Neural cell (in vitro differentiated cells): ENCODE data around the gene MRPL23. TPM values are rescaled to one million over a fixed set of nuclear protein-coding genes. Genes with fewer than 3 reads are reported as not detected.

Experiments
- H2AFZ ChIP-seq: fragments of 200-600, 300-800 bp; sonication (generic), shearing (Covaris generic); 2 replicates; pipeline ENCODE4 v1.6.0; 2014; ENCODE audit warnings: low read depth, mild to moderate bottlenecking, antibody characterized with exemption, low read length, moderate library complexity
- H3F3A ChIP-seq: fragments of 200-600 bp; shearing (Covaris generic); 2 replicates; pipeline ENCODE4 v1.6.1; 2016; ENCODE audit warnings: mild to moderate bottlenecking, moderate library complexity, mixed read lengths, antibody characterized with exemption, low read length; ENCODE audit not compliant: insufficient read depth, poor library complexity, severe bottlenecking
- H3K27ac ChIP-seq: fragments of 200-600, 300-800 bp; sonication (generic), shearing (Covaris generic); 2 replicates; pipeline ENCODE4 v1.5.1; 2014; ENCODE audit warnings: mild to moderate bottlenecking, low read length, moderate library complexity
- H3K27me3 ChIP-seq: fragments of 300-800, 200-600 bp; sonication (generic), shearing (Covaris generic); 2 replicates; pipeline ENCODE4 v1.6.0; 2014; ENCODE audit warnings: mild to moderate bottlenecking, low read depth, low read length, moderate library complexity; ENCODE audit not compliant: insufficient read depth
- H3K36me3 ChIP-seq: fragments of 300-800, 200-600 bp; sonication (generic), shearing (Covaris generic); 2 replicates; pipeline ENCODE4 v1.5.1; 2014; ENCODE audit warnings: mild to moderate bottlenecking, antibody characterized with exemption, low read length, moderate library complexity; ENCODE audit not compliant: insufficient read depth
- H3K4me2 ChIP-seq: fragments of 300-800, 200-600 bp; sonication (generic), shearing (Covaris generic); 2 replicates; pipeline ENCODE4 v1.6.0; 2014; ENCODE audit warnings: mild to moderate bottlenecking, low read length
- H3K4me3 ChIP-seq: fragments of 300-800, 200-600 bp; sonication (generic), shearing (Covaris generic); 2 replicates; pipeline ENCODE4 v1.5.1; 2014; ENCODE audit warnings: mild to moderate bottlenecking, low read length, moderate library complexity
- H3K79me2 ChIP-seq: fragments of 200-600 bp; shearing (Covaris generic); replicated peaks from 2 replicates; pipeline ENCODE4 v1.6.0; 2014; ENCODE audit warnings: mild to moderate bottlenecking, low read length, moderate library complexity; ENCODE audit not compliant: insufficient read depth
- H3K9ac ChIP-seq: fragments of 300-800, 200-600 bp; sonication (generic), shearing (Covaris generic); 2 replicates; pipeline ENCODE4 v1.6.1; 2016; ENCODE audit warnings: mild to moderate bottlenecking, low read length, mixed read lengths
- H3K9me2 ChIP-seq: fragments of 200-600 bp; shearing (Covaris generic); 2 replicates; pipeline ENCODE4 v1.6.1; 2016; ENCODE audit warnings: mild to moderate bottlenecking, low read length, mixed read lengths; ENCODE audit not compliant: insufficient read depth
- H3K9me3 ChIP-seq: fragments of 200-600, 300-800 bp; sonication (generic), shearing (Covaris generic); 2 replicates; pipeline ENCODE4 v1.6.1; 2016; ENCODE audit warnings: mild to moderate bottlenecking, mixed run types, low read length, moderate library complexity, mixed read lengths
- H4K20me1 ChIP-seq: fragments of 200-600 bp; shearing (Covaris generic); 2 replicates; pipeline ENCODE4 v1.6.1; 2016; ENCODE audit warnings: mild to moderate bottlenecking, mixed run types; ENCODE audit not compliant: insufficient read depth
- CTCF ChIP-seq: fragments of 450-650 bp; IDR thresholded peaks from 2 replicates; pipeline ENCODE4 v1.5.1; 2014; ENCODE audit warnings: antibody characterized with exemption, mild to moderate bottlenecking, moderate library complexity; ENCODE audit not compliant: poor library complexity, severe bottlenecking
- EP300 ChIP-seq: fragments of 450-650 bp; conservative IDR thresholded peaks from 2 replicates; pipeline ENCODE4 v1.6.1; 2014; ENCODE audit warnings: antibody characterized with exemption, mild to moderate bottlenecking, moderate library complexity; ENCODE audit not compliant: poor library complexity, severe bottlenecking
- EZH2 ChIP-seq: fragments of 200-600, 300-800 bp; shearing (Covaris generic), sonication (generic); IDR thresholded peaks from 2 replicates; pipeline ENCODE4 v1.6.1; 2014; ENCODE audit warnings: antibody characterized with exemption, low read length, borderline replicate concordance, mild to moderate bottlenecking; ENCODE audit not compliant: insufficient read depth, poor library complexity, severe bottlenecking
- MXI1 ChIP-seq: fragments of 450-650 bp; conservative IDR thresholded peaks from 2 replicates; pipeline ENCODE4 v1.6.1; 2014; ENCODE audit warnings: antibody characterized with exemption, mild to moderate bottlenecking; ENCODE audit not compliant: poor library complexity, severe bottlenecking
- POLR2AphosphoS5 ChIP-seq: IDR thresholded peaks from 2 replicates; pipeline ENCODE4 v1.6.1; 2012
- RAD21 ChIP-seq: fragments of 450-650 bp; conservative IDR thresholded peaks from 2 replicates; pipeline ENCODE4 v1.6.1; 2014; ENCODE audit warnings: antibody characterized with exemption, mild to moderate bottlenecking, moderate library complexity
- SMC3 ChIP-seq: fragments of 450-650 bp; conservative IDR thresholded peaks from 2 replicates; pipeline ENCODE4 v1.6.1; 2014; ENCODE audit warnings: antibody characterized with exemption, mild to moderate bottlenecking, moderate library complexity; ENCODE audit not compliant: poor library complexity
- TAF1 ChIP-seq: IDR thresholded peaks from 2 replicates; pipeline ENCODE4 v1.6.1; 2012; ENCODE audit warnings: low read depth
- polyA plus RNA-seq: library from polyadenylated mRNA; depleted of rRNA; stranded (reverse); fragments of >200 nt; gene quantifications from 2 replicates; pipeline ENCODE4 v1.2.3, GENCODE V29; 2014
- TF ChIP-seq, protein P1 (sequence below): IDR thresholded peaks from 2 replicates; pipeline ENCODE4 v1.6.1; 2012; ENCODE audit warnings: borderline replicate concordance

Gene MRPL23
- polyA plus RNA-seq, 1 donor from 2014 or later, result 154 TPM

- Histone ChIP-seq H3K4me2 (no peak overlapping the region), H3K9ac (no peak overlapping the region), H3K9me2 (no peaks in the 10 kb centered on the region), H3K27ac (no peak overlapping the region), H3K4me3 (no peak overlapping the region), H3K27me3 (no peaks in the 10 kb centered on the region), H3K79me2 (no peaks in the 10 kb centered on the region), H2AFZ (no peak overlapping the region), H3F3A (no peaks in the 10 kb centered on the region), H3K36me3 (no peaks in the 10 kb centered on the region), H4K20me1 (no peaks in the 10 kb centered on the region), H3K9me3 (no peaks in the 10 kb centered on the region)
- TF ChIP-seq SMC3 (no peak), RAD21 (no peak), MXI1 (no peak), EP300 (no peak), EZH2 (no peak), TAF1 (no peak), CTCF (no peak), POLR2AphosphoS5 (no peak)
- TF ChIP-seq, protein P1, sequence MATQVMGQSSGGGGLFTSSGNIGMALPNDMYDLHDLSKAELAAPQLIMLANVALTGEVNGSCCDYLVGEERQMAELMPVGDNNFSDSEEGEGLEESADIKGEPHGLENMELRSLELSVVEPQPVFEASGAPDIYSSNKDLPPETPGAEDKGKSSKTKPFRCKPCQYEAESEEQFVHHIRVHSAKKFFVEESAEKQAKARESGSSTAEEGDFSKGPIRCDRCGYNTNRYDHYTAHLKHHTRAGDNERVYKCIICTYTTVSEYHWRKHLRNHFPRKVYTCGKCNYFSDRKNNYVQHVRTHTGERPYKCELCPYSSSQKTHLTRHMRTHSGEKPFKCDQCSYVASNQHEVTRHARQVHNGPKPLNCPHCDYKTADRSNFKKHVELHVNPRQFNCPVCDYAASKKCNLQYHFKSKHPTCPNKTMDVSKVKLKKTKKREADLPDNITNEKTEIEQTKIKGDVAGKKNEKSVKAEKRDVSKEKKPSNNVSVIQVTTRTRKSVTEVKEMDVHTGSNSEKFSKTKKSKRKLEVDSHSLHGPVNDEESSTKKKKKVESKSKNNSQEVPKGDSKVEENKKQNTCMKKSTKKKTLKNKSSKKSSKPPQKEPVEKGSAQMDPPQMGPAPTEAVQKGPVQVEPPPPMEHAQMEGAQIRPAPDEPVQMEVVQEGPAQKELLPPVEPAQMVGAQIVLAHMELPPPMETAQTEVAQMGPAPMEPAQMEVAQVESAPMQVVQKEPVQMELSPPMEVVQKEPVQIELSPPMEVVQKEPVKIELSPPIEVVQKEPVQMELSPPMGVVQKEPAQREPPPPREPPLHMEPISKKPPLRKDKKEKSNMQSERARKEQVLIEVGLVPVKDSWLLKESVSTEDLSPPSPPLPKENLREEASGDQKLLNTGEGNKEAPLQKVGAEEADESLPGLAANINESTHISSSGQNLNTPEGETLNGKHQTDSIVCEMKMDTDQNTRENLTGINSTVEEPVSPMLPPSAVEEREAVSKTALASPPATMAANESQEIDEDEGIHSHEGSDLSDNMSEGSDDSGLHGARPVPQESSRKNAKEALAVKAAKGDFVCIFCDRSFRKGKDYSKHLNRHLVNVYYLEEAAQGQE, result no peak
Observed at GRCh38 chr11:1913271-1914060, 33.7 kb upstream of the MRPL23 start.

- H3K36me3 ChIP-seq, result no peaks in the 10 kb centered on the region
- no peak overlapping the region for H3K4me3 ChIP-seq
- no peak overlapping the region for H3K4me2 ChIP-seq
- H3K9me2 ChIP-seq, result no peaks in the 10 kb centered on the region
- H3F3A ChIP-seq, result no peaks in the 10 kb centered on the region
- no peaks in the 10 kb centered on the region for H3K79me2 ChIP-seq
- no peaks in the 10 kb centered on the region for H3K27me3 ChIP-seq
- H2AFZ ChIP-seq, result no peak overlapping the region
- TF ChIP-seq TAF1, result no peak
- H3K9ac ChIP-seq, result no peak overlapping the region
- H4K20me1 ChIP-seq, result no peaks in the 10 kb centered on the region
- H3K27ac ChIP-seq, result no peak overlapping the region
- H3K9me3 ChIP-seq, result no peaks in the 10 kb centered on the region
Observed at GRCh38 chr11:1915795-1916131, 31.4 kb upstream of the MRPL23 start.
